Measurements from ENCODE around the gene CTNNBIP1. TPM values are rescaled to one million over a fixed set of nuclear protein-coding genes. Genes with fewer than 3 reads are reported as not detected.

The CTNNBIP1 gene
- total RNA-seq, 6 experiments from 2014 or later, result 19.7 to 25.5 (median 21.4) TPM

GRCh38 chr1:9847269-9847668 lies 62.8 kb downstream of the CTNNBIP1 start:
- H3K27ac Mint-ChIP-seq, result no peak overlapping the region
- peaks cover 3% of the 10 kb centered on the region; the same call in 1 of the 2 replicates for H3K4me1 Mint-ChIP-seq (ENCODE audit: low read depth)
- H3K27me3 Mint-ChIP-seq (ENCODE audit: insufficient read depth), result peaks cover 5% of the 10 kb centered on the region; the same call in 1 of the 2 replicates
- no peak for DNase-seq
- H3K36me3 Mint-ChIP-seq (ENCODE audit: low read depth), result no peaks in the 10 kb centered on the region
- TF ChIP-seq CTCF (IDR thresholded peaks at IDR 0.05), result no peak
- no peaks in the 10 kb centered on the region for H3K9me3 Mint-ChIP-seq
- H3K4me3 Mint-ChIP-seq, result no peak overlapping the region

- Mint-ChIP-seq H3K9me3 (no peaks in the 10 kb centered on the region), H3K36me3 (ENCODE audit: low read depth) (no peaks in the 10 kb centered on the region), H3K4me1 (ENCODE audit: low read depth) (no peaks in the 10 kb centered on the region), H3K4me3 (no peak overlapping the region), H3K27me3 (ENCODE audit: insufficient read depth) (peaks cover 5% of the 10 kb centered on the region; the same call in 1 of the 2 replicates), H3K27ac (no peak overlapping the region)
- no peak for TF ChIP-seq CTCF (IDR thresholded peaks at IDR 0.05)
- no peak for DNase-seq
Measured at GRCh38 chr1:9846611-9847171, 63.4 kb downstream of the CTNNBIP1 start.

- Mint-ChIP-seq H3K9me3 (no peaks in the 10 kb centered on the region), H3K4me1 (ENCODE audit: low read depth) (no peaks in the 10 kb centered on the region), H3K4me3 (no peak overlapping the region), H3K36me3 (ENCODE audit: low read depth) (no peaks in the 10 kb centered on the region), H3K27me3 (ENCODE audit: insufficient read depth) (peaks cover 8% of the 10 kb centered on the region; the same call in 1 of the 2 replicates), H3K27ac (no peak overlapping the region)
- DNase-seq, result no peak
- TF ChIP-seq CTCF (IDR thresholded peaks at IDR 0.05), result no peak
Measured at GRCh38 chr1:9845914-9846313, 64.2 kb downstream of the CTNNBIP1 start.

GRCh38 chr1:9844756-9845155 lies 65.3 kb downstream of the CTNNBIP1 start:
- H3K27ac Mint-ChIP-seq, result no peak overlapping the region
- H3K9me3 Mint-ChIP-seq, result no peaks in the 10 kb centered on the region
- peaks cover 8% of the 10 kb centered on the region; the same call in 1 of the 2 replicates for H3K27me3 Mint-ChIP-seq (ENCODE audit: insufficient read depth)
- H3K36me3 Mint-ChIP-seq (ENCODE audit: low read depth), result no peaks in the 10 kb centered on the region
- H3K4me3 Mint-ChIP-seq, result no peak overlapping the region
- no peak for DNase-seq
- no peaks in the 10 kb centered on the region for H3K4me1 Mint-ChIP-seq (ENCODE audit: low read depth)
- TF ChIP-seq CTCF (IDR thresholded peaks at IDR 0.05), result no peak

DNA sequence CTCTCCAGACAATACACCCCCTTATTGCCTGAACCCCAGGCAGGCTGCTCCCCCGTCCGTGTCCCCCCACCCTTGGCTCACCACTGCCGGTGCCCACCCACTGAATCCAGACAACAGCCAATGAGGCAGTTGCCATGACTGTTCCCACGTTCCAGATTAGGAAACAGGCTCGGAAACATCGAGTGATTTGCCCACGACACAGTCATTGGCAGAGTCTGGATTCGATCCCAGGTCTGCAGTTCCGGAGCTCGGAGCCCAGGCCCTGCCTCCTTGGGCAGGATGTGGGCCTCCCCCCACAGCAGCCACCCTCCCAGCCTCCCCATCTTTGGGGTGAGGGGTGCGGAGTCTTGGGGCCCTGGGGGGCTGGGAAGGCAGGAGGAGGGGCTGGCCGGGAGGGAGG lies 66.0 kb downstream of the CTNNBIP1 start:
- Mint-ChIP-seq H3K4me1 (ENCODE audit: low read depth) (no peaks in the 10 kb centered on the region), H3K36me3 (ENCODE audit: low read depth) (no peaks in the 10 kb centered on the region), H3K4me3 (no peak overlapping the region), H3K27ac (no peak overlapping the region), H3K27me3 (ENCODE audit: insufficient read depth) (peaks cover 8% of the 10 kb centered on the region; the same call in 1 of the 2 replicates), H3K9me3 (no peaks in the 10 kb centered on the region)
- DNase-seq, result no peak
- no peak for TF ChIP-seq CTCF (IDR thresholded peaks at IDR 0.05)
